ENCODE measurements around the gene PRSS23.
"Not testable (repeated sequence)": the region's sequence is repeated elsewhere in the genome, so short reads cannot be mapped to it uniquely, and the experiment has no call there.

The PRSS23 gene

DNA sequence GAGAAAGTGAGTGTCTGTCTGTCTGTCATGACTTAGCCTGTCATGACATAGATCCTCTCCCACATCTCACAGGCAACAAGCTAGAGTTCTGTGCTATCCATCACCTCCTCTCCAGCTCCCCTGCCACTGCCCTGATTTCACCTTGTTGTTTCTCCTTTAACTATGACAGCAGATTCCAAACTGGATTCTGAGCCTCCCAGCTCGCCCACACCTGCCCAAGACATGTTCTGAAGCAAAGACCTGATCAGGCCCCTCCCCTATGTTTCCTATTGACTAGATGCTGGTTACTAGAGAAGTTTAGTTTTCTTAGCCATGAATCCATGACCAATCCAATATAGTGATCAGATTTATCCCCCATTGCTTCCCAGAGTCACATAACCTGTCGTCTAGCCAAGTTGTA, 15.4 kb downstream of the PRSS23 start:
- DNase-seq, result no peak

DNA sequence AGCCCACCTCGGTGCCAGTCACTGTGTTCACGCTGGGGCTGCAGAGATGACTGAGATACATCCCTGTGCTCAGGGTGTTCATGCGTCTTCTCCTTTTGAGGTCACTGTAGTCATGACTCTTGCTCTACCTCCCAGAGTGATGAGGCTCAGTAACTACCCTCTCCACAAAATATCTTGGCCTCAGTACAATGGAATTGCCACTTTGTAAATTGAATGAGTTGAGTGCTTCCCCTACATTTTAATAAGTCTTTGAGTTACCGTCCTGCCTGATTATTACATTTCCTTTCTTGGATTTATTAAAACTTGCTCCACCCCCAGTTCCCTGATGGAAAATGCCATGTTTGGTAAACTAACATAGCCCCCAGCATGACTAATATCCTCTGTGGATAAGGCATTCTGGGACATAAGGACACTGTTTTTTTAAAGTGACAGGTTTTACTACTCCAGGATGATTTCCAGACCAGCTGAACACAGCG, 15.9 kb downstream of the PRSS23 start:
- no peak for DNase-seq

DNA sequence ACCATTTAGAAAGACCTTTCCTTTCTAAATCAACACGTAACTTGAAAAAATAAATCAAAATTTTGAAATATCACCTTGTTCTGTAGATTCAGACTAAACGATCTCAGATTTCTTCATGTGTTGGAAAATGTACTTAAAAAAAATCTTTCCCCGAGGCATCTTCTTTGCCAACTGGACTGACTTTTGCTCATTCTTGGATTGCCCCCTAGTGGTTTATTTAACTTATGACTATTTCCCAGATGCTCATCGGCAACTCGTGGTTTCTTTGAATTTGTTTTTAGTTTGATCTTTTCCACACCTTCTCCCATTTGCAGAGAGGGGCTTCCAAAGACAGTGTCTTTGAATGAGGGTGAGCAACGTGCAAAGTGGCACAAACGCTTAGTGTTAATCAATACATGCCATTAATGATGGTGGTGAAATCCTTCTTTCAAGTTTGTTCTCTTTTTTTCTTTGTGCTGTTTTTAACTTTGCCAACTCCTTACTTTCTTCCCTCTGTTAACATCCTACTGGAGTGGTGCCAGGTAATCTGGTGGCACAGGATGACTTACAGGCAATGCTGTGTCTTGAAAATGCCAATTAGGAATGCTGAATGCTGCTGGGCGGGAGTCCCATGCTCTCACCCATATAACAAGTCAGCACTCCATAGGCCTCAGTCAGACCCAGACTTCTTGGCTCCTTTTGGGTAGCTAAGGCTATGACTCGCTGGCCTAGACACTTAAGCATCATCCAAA, 18.3 kb downstream of the PRSS23 start:
- DNase-seq, result peak; percentile 64 to 67

DNA sequence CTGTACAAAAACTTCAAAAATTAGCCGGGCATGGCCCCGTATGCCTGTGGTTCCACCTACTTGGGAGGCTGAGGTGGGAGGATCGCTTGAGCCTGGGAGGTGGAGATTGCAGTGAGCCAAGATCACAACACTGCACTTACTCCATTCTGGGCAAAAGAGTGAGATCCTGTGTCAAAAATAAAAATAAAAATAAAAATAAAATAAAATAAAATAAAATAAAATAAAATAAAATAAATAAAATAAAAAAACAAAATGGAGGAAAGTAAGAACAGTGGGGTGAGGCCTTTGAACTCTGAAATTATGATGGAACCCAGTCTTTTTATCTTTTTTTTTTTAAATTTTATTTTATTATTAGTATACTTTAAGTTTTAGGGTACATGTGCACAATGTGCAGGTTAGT, 23.8 kb downstream of the PRSS23 start:
- not testable (repeated sequence) for DNase-seq

DNA sequence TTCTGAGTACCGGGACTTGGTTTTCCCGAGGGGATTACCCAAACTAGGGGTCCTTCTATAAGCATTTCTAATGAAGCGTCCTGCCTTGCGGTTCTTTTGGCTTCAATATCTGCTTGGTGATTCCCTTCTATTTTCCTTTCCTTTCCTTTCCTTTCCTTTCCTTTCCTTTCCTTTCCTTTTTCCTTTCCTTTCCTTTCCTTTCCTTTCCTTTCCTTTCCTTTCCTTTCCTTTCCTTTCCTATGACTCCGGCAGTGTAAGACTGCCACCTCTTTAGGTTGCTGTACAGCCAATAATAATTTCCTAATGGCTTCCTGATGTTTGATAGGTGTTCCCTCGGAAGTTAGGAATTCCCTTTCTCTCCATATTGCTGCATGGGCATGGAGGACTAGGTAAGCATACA, 34.0 kb downstream of the PRSS23 start:
- DNase-seq, result not testable (repeated sequence)

DNA sequence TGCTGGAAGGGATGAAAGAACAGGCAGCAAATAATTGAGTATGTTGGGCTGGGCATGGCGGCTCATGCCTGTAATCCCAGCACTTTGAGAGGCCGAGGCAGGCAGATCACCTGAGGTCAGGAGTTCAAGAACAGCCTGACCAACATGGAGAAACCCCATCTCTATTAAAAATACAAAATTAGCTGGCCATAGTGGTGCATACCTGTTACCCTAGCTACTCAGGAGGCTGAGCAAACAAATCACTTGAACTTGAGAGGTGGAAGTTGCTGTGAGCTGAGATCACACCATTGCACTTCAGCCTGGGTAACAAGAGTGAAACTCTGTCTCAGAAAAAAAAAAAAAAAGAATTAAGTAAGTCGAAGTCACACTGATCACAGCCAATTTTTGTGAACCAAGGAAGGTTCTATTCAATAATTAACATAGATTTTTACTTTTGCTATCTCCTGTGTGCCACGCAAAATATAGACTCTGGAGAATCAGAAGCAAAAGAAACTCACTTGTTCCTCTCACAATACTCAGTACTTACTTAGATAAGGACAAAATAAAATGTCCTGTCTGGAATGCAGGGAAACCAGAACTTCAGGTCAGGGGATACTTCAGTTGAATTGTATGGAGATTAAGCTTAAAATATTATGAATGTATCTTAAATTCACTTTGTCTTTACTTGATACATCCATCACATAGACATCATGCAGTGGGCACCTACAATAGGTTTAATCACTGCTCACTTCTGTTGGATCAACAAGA, 44.6 kb downstream of the PRSS23 start:
- DNase-seq, result not testable (repeated sequence)

DNA sequence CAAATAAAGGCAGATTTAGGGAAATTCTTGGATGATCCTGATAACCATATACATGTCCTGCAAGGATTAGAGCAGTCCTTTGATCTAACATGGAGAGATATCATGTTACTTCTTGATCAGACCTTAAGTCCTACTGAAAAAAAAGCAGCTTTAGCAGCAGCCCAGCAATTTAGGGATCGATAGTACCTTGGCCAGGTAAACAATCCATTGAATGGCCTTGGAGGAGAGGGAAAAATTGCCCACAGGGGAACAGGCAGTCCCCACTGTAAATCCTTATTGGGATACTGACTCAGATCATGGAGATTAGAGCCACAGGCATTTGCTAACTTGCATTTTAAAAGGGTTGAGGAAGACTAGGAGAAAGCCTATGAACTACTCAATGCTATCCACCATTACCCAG, 47.8 kb downstream of the PRSS23 start:
- no peak for DNase-seq

DNA sequence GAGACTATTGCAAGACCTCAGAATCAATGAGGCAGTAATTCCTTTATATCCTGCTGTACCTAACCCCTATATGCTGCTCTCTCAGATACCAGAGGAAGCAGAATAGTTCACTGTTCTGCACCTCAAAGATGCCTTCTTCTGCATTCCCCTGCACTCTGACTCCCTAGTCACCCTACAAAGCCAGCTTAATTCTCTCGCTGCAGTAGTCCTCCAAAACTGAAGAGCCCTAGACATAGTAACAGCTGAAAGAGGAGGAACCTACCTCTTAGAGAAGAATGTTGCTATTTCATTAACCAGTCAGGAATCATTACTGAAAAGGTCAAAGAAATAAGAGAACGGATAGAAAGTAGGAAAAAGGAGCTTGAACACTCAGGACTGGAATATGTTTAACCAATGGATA, 49.3 kb downstream of the PRSS23 start:
- no peak for DNase-seq

Data from inflammatory macrophage (primary cell).